Activated CD4-positive, CD25-positive, alpha-beta regulatory T cell treated with anti-CD3 and anti-CD28 coated beads, Interleukin-2, amount 50 U/mL, for 24 hours (primary cell): ENCODE measurements around the gene AKAP13.

ENCODE experiments used
- ATAC-seq, 2 donors: fragments of 150-1000 bp; cut with Tn5 transposase; one replicate each; pipeline ENCODE4 v1.10.0; 2021; ENCODE audit warnings: mild to moderate bottlenecking in 1 of 2, moderate library complexity in 1 of 2

AKAP13 gene

GRCh38 chr15:85760531-85761371, 380.3 kb downstream of the AKAP13 start:
- no peak for ATAC-seq

- ATAC-seq = no peak
These were observed 381.2 kb downstream of the AKAP13 start for GRCh38 chr15:85761635-85762034.

GRCh38 chr15:85762039-85762755, 381.8 kb downstream of the AKAP13 start:
- no peak for ATAC-seq

DNA sequence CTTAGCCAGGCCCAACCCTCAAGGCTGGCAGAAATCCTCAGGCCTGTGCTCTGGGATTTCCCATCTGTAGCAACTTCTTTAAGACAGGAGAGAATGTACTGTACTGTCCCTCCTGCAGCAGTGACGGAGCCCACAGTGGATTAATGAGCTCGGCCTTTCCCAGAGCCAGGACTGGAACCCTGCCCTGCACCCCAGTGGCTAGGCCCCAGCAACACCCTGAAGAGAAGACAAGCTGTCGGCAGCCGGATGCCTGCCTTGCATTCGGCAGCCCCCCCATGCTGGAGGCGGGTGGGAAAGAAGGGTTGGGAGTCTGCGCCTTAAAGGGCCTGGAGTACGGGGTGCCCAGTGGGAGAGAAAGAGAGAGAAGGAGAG, 382.3 kb downstream of the AKAP13 start:
- ATAC-seq = no peak

DNA sequence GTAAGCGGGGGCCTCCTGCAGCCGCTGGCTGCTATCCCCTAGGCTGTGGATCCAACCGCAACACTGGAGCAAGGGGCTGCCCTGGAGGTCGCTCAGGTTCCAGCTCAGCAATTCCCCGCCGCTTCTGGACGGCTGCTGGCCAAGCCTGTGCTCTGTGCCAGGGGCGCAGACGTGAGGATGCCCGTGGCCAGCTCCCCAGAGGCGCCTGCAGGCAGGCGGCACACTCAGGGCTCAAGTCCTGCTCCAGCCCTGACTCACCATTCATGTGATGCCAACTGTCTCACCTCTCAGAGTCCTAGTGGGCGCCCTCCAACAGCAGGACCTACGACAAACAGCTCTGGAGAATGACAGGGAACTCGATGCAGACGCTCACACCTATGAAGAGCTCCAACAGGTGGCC, 382.8 kb downstream of the AKAP13 start:
- no peak for ATAC-seq

DNA sequence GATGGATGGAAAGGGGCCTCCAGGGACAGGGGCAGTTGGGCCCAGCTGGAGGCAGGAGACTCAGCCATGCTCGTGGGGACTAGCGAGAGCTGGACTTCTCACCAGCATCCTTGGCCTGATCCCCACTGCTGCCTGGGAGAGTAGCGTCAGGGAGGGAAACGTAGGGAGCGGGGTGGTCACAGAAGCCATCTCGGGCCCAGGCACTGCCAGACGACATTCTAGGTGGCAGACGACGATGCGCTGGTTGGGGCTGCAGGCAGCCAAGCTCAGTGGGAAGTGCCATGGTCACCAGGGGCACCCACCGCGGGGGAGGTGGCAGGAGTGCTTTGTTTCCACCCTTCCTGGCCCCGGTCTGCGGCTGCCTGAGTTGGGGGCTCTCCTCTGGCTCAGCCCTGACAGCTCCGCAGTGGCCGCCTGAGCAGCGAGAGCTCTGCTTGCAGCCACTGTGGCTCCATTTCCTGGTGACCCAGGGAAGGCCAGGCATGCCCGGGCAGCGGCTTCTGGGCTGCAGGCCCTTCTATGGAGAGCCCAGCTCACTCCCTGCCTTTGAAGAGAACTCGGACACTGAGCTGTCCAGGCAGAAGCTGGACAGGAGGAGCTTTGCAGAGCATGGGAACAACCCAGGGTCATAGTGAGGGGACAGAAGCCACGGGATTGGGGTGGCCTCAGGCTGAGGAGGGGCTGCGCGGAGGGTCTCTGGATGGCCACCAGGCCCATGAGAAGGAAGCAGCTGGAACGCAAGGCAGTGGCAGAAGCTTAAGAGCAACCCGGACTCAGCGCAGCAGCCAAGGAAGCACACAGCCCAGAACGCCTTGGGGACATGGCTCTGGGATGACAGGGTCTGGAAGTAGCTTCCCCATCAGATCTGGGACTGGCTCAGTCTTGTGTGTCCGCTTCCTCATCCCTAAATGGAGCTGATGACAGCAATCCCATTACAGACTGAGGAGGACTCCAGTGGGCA, 383.6 kb downstream of the AKAP13 start:
- no peak for ATAC-seq

DNA sequence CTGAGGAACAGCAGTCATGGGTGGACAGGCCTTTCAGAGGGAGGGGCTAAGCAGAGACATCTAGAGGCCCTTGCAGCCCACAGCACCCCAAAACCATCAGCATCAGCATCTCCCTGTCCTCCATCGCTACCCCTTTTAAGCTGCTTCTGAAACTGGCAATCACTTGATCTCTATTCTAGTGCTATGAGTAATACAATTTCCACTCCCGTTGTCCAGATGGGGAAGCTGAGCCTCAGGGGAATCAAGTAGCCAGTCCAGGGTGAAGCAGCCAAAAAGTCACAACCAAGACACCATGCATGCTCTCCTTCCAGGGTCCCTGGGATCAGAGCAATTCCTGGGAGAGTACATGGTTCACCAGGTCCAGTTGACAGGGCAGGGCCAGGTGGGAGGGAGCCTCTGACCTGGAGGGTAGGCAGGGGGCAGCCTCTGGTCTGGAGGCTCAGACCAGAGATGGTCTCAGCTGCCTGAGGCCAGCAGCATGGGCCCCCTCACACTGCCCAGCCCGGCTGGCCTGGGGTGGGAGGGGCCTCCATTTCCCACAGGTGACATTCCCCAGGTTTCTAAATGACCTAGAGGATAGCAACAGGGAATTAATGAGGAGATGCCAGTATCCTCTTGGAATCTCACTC, 384.4 kb downstream of the AKAP13 start:
- no peak for ATAC-seq

GRCh38 chr15:85766001-85766831, 385.8 kb downstream of the AKAP13 start:
- ATAC-seq = no peak

- no peak for ATAC-seq
These were observed 387.6 kb downstream of the AKAP13 start for GRCh38 chr15:85767785-85768529.

DNA sequence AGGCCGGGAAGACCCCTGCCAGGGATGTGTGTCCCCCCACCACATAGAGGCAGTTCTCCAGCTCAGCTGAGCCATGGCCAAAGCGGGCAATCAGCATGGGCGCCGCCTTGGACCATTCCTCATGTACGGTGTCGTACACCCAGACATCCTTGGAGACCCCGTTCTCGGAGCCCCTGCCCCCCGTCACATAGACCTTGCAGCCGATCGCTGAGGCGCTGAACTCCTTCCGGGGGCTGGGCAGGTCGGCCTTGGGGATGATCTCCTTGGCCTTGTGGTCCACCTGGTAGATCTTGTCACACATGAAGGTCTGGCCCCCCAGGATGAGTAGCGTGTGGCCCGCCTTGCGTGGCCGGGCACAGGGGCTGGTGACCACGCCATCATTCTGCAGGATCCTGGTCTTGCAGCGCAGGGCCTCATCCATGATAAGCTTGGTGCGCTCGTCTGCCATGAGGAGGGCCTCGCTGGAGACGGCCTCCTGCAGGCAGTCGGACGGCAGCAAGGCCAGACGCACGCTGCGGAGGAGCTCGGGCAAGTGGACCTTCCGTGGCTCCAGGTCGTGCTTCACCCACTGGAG, 388.3 kb downstream of the AKAP13 start:
- no peak for ATAC-seq

DNA sequence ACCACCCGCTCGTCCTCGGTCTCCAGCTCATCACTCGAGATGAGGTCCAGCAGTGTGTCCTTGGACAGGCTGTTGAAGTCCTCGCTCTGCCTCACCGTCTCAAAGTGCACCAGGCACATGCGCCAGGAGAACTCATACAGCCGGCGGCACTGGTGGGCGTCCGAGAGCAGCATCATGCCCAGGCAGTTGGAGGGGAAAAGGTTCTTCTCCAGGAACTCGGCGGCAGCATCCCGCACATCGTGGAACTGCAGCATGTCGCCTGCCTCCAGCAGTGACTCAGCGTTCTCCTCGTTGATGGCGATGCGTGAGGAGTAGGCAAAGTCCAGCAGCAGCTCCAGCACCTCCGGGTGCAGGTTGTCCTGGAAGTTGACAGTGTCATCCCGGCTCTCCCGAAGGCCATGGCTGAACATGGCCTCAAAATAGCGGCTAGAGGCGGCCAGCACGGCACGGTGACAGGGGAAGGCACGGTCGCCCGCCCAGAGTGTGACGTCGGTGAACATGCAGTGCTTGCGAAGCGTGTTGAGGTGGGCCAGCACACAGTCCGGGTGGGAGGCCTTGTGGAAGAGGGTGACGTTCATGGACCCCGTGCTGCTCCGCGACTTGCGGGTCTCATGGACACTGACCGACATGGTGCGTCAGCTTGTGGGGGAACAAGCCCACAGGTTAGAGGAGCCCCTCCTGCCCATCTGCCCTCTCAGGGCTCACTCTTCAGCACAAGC, 388.9 kb downstream of the AKAP13 start:
- ATAC-seq = no peak

GRCh38 chr15:85770096-85771041, 390.0 kb downstream of the AKAP13 start:
- ATAC-seq = no peak

DNA sequence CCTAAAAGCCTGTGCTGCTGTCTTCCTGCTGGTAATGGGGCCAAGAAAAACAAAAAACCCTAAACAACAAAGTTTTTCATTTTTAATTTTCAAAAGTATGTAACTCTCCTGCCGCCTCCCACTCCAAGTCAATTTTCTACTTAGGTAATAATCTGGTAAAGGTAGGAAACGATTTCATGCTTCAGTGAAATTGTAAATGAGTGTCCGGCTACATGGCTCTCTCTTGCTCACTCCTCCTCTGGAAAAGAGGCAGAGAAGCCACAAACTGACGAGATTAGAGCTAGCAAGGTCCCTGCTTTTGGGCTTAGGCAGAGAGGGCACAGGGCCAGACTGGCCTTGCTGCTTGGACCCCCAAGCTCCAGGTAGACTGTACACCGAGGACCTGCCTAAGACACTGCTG, 390.9 kb downstream of the AKAP13 start:
- ATAC-seq = no peak

DNA sequence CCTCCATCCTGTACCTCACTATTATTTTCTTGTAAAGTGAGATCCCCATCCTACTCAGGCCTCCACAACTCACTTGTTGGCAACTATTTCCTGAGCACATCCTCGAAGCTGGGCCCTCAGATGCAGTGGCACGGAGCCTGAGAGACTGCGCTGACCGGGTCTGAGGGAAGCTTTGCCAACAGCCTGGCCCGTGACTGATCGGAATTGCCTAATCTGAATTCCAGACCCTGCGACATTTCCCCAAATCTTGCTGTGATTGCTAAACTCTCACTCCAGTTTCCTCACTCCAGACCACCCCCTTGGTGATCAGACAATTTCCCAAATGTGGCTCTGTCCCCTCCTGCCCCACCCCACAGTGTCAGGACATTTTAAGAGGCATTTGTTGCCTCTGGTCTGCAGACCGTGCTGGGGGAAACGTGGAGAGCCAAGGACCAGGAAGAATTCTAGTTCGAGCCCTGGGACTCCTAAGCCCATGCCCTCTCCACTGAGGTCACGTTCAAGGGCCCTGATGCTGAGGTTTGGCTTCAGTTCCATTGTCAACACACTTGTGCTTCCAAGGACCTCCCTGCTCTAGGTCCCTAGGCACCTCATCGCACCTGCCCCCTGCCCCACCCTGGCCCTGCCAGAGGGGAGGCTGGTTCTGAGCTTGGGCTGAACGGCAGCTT, 391.5 kb downstream of the AKAP13 start:
- no peak for ATAC-seq

DNA sequence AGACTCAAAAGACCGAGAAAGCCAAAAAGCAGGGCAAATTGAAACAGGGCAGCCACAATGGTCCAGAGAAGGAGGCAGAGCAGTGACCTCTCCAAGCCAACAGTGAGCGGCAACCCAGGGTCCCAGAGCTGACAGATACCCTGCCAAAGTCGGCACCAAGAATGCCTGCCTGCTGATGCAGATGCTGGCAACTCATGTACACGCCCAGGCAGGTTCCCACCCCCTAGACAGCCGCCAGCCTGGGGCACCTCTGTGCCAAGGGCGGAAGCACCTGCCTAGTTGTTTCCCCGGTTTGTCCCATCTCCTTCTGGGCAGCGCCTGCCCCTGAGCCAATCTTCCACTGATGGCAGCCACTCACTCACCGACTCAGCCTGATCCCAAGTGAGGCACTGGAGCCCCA, 392.3 kb downstream of the AKAP13 start:
- no peak for ATAC-seq

DNA sequence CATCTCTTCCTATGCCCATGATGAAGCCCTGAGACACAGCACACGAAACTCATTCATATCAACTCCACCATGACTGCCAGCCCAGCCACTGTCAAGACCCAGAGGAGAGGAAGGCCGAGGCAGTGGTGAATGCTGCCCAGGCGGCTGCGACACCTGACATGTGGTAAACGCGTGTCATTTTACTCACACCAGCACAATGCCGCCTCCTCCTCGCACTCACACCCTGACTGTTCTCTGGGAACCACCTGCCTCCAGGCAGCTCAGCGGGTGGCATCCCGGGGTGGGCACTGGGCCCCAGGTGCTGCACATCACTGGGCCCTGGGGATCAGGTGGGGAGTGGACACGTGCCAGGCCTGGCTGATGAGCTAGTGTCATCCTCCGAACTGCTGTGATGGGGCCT, 392.8 kb downstream of the AKAP13 start:
- ATAC-seq = no peak

- ATAC-seq = no peak
These were observed 393.6 kb downstream of the AKAP13 start for GRCh38 chr15:85773970-85774369.
